GM21423 (cell line): ENCODE data around the gene PPP1R3A.
"Not testable (repeated sequence)": the region's sequence is repeated elsewhere in the genome, so short reads cannot be mapped to it uniquely, and the experiment has no call there.

Experiments used
- ATAC-seq: cut with Tn5 transposase; IDR thresholded peaks from one replicate; pipeline ENCODE4 v1.9.1; 2021; ENCODE audit warnings: mild to moderate bottlenecking, moderate library complexity; ENCODE audit not compliant: unreplicated experiment

Gene PPP1R3A, protein sequence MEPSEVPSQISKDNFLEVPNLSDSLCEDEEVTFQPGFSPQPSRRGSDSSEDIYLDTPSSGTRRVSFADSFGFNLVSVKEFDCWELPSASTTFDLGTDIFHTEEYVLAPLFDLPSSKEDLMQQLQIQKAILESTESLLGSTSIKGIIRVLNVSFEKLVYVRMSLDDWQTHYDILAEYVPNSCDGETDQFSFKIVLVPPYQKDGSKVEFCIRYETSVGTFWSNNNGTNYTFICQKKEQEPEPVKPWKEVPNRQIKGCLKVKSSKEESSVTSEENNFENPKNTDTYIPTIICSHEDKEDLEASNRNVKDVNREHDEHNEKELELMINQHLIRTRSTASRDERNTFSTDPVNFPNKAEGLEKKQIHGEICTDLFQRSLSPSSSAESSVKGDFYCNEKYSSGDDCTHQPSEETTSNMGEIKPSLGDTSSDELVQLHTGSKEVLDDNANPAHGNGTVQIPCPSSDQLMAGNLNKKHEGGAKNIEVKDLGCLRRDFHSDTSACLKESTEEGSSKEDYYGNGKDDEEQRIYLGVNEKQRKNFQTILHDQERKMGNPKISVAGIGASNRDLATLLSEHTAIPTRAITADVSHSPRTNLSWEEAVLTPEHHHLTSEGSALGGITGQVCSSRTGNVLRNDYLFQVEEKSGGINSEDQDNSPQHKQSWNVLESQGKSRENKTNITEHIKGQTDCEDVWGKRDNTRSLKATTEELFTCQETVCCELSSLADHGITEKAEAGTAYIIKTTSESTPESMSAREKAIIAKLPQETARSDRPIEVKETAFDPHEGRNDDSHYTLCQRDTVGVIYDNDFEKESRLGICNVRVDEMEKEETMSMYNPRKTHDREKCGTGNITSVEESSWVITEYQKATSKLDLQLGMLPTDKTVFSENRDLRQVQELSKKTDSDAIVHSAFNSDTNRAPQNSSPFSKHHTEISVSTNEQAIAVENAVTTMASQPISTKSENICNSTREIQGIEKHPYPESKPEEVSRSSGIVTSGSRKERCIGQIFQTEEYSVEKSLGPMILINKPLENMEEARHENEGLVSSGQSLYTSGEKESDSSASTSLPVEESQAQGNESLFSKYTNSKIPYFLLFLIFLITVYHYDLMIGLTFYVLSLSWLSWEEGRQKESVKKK

DNA sequence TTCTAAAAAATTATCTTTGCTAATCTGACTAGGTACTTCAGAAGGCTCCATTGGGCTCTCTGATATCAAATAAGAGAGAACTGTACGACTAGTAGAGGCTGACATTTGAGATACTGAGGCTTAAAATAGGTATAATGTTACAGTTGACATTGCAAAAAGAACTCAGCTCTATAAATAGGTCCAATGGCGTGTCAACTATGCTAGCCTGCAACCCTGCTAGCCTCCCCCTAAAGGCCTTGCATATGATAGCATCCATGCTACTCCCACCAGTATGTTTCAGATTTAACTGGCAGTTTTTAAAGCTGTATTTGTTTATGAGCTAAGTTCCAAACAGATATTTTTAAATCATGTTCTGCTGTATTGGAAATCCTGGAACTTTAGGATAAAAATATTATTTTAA lies at the start of gene PPP1R3A:
Gene PPP1R3A, minus strand, starts transcription at position 64 of the 400 bp plus-strand sequence. Its CDS starts 13 bp downstream, at position 51.
- ATAC-seq: no peak

DNA sequence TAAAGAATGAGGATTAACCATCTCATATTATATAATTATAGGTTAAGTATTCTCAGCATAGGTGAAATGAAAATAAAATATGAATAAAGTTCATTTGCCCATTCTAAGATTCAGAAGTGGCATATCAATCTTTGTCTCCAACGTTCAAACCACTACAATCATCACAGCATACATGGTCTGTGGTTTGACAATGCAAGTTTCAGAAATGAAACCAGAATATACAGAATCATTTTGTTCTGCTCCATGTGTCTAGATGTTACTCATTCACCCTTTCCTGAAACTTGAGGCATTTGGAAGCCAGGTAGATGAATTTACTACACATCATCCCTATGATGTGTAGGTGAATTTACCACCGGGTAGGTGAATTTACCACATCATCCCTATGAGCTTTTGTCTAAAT lies 44.5 kb upstream of the PPP1R3A start:
- ATAC-seq: no peak

DNA sequence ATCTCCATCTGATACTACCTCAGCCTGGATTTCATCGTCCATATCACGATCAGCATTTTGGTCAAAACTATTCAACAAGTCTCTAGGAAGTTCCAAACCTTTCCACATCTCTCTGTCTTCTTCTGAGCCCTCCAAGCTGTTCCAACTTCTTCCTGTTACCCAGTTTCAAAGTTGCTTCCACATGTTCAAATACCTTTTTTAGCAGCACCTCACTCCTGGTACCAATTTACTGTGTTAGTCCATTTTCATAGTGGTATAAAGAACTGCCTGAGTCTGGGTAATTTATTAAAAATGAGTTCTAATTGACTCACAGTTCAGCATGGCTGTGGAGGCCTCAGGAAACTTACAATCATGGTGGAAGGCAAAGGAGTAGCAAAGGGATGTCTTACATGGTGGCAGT lies 41.1 kb upstream of the PPP1R3A start:
- ATAC-seq: no peak

DNA sequence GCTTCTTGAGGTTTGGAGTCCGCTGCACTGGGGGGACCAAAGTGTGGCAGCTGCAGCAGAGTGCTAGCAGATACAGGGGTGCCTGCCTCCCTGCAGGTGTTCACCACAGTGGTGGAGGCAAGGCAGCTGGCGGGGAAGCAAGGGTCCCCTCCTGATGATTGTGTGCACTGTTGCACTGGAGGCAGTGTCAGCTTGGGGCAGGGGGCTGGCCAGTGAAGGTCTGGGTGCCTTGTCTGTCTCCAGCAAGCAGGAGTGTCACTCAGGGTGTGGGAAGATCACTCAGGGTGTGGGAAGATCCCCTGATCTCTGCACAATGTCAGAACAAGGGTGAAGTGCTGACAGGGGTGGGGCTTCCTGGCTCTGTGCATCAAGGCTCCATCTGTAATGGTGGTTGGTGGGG lies 36.3 kb upstream of the PPP1R3A start:
- no peak for ATAC-seq

DNA sequence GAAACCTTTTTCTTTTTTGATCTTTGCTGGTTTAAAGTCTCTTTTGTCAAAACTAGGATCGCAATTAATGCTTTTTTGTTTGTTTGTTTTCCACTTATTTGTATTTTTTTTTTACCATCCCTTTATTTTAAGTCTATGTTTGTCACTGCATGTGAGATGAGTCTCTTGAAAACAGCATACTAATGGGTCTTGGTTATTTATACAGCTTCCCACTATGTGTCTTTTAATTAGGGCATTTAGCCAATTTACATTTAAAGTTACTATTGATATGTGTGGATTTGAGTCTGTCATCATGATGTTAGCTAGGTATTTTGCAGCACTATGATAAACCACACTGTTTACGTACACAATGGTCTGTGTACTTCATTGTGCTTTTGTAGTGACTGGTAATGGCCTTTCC lies 34.7 kb upstream of the PPP1R3A start:
- no peak for ATAC-seq

DNA sequence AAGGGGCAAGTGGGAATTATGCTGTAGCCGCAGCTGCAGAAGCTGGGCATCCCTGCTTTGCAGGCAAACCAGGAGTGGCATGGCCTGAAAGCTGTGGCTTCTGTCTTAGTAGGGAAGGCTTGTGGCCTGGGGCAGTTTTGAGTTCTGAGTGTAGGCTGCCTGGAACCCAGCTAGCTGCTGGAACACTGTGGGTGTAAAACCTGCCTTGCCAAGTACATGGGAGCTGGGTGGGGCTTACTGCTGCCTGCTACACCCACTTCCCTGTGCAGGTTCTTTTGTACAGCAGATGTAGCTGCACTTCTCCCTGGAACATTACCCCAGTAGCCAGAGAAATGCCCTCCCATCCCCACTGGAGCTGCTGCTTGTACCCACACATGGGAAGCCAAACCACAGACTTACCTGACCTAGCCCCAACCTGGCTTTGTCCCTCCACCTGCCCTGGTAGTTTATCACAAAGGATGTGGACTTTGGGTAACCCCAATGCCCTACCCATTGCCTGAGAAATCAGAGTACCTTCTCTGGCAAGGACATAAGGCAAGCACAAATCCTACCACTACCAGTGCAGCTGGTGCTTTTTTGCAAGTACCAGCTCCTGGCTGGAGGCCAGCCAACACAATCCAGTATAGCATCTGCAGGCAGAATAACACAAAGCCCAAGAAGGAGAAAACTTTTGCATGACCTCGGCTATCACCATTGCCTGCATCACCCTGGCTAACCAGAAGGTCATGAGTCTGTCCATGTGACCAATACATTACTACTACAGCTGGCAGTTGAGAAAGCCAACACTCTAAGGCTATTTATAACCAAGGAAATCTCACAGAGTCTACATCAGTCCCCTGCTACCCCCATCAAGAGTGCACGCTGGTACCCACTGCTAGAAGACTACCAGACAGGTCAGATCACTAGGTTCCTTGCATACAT lies 26.5 kb upstream of the PPP1R3A start:
- ATAC-seq: no peak

DNA sequence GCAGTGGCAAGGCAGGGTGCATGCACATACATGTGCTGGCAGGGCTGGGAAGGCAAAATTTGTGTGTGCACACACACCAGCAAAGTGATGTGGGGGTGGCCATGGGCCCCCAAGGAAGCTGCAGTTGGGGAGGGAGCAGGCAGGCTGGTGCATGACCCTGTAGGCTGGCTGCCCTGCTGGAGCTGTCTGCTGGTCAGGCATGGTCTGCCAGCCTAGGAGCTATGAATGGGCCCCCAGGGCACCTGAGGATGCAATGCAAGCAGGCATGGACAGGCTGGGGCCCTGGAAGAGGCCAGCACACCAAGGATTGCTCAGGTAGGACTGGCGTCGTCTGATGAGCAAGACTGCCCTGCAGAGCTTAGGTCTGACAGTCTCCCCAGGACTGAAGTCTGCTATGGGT lies 18.2 kb upstream of the PPP1R3A start:
- no peak for ATAC-seq

DNA sequence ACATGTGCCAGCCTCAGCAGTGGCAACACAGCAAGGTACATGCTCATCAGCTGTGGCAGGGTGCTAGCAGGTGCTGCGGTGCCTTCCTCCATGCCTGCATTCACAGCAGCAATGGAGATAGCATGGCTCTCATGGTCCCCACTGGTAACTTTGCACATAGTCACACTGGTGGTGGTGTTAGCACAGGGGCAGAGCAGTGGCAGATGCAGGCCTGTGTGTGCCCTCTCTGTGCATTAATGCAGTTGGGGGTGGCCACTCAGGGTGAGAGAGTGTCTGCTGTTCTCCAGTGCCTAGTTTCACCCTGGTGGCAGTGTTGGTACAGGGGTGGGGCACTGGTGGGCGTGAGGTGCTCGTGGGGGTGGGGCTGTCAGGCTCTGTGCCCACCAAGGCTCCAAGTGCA lies 17.7 kb upstream of the PPP1R3A start:
- no peak for ATAC-seq

DNA sequence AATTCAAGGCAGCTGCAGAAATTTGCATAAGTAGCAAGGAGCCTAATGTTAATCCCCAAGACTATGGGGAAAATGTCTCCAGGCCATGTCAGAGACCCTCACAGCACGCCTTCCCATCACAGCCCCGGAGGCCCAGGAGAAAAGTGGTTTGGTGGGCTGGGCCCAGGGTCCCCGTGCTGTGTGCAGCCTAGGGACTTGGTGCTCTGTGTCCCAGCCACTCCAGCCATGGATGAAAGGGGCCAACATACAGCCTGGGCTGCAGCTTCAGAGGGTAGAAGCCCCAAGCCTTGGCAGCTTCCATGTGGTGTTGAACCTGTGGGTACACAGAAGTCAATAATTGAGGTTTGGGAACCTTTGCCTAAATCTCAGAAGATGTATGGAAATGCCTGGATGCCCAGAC lies 10.6 kb upstream of the PPP1R3A start:
- ATAC-seq: not testable (repeated sequence)

DNA sequence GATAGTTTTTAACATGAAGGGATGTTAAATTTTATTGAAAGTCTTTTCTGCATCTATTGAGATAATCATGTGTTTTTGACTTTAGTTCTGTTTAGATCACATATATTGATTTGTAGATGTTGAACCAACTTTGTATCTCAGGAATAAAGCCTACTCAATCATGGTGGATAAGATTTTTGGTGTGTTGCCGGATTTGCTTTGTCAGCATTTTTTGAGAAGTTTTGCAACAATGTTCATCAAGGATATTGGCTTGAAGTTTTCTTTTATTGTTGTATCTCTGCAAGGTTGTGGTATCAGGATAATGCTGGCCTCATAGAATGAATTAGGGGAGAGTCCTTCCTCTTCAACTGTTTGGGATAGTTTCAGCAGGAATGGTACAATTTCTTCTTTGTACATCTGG lies 9.3 kb upstream of the PPP1R3A start:
- ATAC-seq: no peak

DNA sequence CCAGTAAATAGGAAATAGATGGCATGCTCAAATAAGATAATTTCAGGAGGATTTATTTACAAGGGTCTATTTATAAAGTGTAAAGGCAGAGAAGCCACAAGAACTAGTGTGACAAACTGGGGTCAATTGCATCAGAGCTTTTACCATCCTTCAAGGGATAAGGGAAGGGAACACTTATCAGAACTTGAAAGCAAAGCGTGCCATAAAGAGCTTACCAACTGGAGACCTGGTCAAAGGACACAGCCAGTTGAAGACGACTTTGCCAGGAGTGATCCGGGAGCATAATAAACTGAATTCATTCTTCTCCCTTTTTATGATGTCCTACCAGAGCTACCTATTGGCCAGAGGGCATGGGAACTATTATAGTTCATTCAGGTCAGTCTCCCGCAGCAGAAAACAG lies 3.2 kb upstream of the PPP1R3A start:
- no peak for ATAC-seq

DNA sequence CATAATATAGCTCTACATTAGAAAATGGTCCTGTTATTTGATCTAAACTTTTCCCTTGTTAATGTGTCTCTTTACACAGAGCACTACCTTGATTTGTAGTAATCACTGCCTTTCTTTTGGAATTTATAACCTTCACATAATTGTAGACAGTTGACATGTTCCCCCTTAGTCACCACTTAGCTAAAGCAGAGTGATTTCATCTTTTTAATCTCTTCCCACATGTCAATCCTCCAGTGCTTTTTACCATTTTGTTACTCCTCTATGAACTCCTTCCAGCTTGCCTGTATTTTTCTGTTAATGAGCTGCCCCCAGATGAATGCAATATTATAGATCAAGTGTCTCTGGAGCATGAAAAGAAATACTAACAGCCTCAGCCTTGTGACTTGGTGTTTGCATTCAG lies 2.6 kb upstream of the PPP1R3A start:
- no peak for ATAC-seq

DNA sequence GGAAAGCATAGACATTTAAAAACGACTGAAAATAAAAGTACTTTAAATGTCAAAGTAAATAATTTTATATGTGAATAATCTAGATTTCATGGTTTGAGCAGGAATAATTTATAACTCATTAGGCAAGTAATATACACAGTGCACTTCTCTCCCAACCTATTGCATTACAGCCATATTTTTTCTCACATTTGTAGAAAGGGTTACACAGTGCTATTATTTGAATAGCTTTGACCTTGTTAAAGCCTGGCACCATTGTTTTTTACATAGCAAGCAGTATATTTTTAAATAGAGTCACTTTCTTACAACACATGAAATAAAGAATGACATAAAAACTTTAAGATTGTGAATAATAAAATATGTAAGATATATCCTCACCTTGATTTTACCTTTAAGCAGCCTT lies 969 bp downstream of the PPP1R3A start:
- no peak for ATAC-seq

DNA sequence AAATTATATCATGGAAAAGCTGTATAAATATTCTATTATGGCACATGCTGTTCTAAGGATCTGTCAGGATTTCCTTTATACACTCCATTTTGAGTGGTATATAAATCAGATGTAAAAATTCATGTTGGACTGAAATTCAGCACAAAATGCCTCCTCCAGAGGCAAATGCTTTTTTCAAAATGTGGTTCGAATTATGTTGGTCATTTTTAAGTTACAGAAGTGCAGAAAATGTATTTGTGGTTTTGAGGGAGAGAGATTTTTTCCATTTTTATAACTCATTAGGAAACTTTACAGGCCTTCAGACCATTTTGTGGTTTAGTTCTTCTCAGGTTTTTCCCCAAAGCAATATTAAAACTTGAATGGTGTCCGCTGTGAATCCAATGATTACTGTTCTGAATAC lies 2.9 kb downstream of the PPP1R3A start:
- no peak for ATAC-seq

DNA sequence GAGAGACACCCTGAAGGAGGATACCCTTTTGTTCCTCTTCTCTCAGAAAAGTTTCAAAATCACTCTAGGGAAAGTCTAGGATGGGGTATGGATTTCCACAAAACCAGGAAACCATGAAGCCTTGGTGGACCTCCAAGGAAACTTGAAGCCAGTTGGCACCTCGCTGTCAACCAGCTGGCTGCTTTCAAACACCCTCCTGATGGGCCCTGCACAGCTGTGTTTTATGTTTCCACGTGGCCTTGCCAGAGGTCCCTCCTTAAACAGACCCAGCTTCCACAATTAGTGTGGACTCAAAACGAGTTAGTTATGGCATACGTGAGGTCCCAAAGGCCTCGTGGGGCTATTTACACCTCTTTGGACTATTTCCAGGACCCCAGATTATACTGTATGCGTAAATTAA lies 5.9 kb downstream of the PPP1R3A start:
- no peak for ATAC-seq

DNA sequence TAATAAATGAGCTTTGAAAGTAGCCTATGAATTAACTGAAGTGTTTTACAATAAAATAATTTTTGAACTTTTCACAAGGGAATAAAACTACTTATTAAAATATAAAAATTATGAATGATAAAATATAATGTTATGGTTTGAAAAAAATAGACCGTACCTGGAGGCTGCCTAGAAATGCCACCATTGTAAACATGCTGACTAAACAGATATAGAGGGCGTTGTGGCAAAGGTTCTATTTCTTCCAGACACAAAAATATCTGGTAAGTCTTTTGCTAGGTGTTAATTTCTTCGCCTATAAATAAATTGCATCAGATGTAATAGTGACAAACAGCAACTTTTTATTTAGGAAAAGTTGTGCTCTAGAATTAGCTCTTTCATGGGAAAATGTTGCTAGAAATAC lies 11.2 kb downstream of the PPP1R3A start:
- no peak for ATAC-seq

DNA sequence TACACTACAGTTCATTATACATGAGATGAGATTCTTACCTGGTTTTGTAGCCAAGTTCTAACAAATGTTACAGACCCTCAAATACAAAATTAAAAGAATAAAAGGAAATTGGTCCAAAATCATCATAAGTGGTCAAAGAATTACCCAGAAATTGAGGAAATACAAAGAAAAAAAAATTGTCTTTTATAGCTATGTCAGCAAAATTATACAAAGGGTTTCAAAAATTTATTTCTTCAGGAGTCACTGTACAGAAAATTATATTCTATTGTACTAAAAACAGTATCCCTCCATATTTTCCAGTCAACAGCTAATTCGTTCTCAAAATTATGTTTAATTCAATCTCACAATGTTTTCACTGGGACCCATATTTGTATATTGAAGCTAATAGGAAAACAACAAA lies 14.3 kb downstream of the PPP1R3A start:
- no peak for ATAC-seq

DNA sequence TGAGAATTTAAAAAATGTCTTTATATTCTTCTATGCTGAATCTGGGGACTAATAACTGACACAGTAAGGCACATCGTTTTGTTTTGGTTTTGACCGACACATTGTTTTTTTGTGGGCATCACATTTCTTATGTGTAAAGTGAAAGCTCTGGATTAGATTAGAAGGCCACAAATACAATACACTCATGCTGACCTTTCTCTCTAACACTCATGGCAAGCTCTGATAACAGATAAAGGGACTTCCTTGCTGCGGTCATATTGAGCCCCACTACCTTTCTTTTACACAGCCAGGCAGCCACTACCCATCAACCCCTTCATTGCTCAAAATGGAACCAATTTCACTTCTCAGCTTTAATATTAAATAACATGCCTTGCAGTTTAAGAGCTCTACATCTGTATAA lies 26.0 kb downstream of the PPP1R3A start:
- no peak for ATAC-seq

DNA sequence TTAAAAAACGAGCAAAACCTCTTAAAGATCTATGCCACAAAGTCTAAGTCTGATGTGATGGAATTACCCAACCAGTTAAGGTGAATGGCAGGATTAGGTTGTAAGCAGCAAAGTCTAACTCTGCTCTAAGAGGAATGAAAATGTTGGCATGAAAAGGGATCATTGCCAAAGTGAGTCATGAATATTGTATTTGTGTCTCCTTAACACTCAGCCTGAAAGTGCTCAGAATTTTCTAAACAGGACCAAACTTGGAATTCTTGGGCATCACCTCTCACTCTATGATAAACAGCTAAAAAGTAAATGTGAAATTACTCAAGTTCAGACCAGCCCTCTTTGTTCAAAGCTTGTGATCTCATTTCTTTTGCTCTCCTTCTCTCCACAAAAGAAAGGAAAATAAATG lies 27.0 kb downstream of the PPP1R3A start:
- no peak for ATAC-seq

DNA sequence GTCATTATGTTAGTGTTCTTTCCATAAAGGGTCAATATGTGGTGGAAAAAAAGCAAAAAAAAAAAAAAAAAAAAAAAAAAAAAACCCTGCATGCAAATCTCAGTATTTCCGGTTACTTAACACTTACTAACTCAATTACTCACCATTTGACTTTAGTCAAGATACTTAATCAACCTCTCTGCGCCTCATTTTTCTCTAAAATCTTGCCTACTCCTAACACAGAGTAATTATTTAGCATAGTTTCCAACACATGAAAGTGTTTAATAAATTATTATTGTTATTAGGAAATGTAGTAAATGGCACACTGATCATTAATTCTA lies 27.8 kb downstream of the PPP1R3A start:
- no peak for ATAC-seq
